IMR-90 (cell line): ENCODE measurements around the gene TMPRSS11E. TPM values are rescaled to one million over a fixed set of nuclear protein-coding genes. Genes with fewer than 3 reads are reported as not detected.

Source experiments
- ATAC-seq: fragments of 200-7000 bp; cut with Tn5 transposase; 2 replicates; pipeline ENCODE4 v1.9.1; 2020; ENCODE audit warnings: low read depth, mild to moderate bottlenecking, moderate library complexity
- BruUV-seq: library from RNA; stranded (reverse); fragments of 400-500 nt; replicated peaks from 2 replicates; lab custom pipeline; 2021; lab: Mats Ljungman, UMichigan
- CTCF ChIA-PET: fragments of 300-600 bp; formaldehyde crosslinking; extraction: SDS; loops from one replicate; lab custom pipeline; 2021; ENCODE audit warnings: antibody characterized with exemption; lab: Yijun Ruan, JAX
- POLR2A ChIA-PET: fragments of 300-600 bp; sonication (Branson Sonifier 250); formaldehyde crosslinking; loops from one replicate; lab custom pipeline; 2022; ENCODE audit warnings: antibody characterized with exemption; ENCODE audit not compliant: unreplicated experiment; lab: Charles Lee
- DNase-seq: peaks from one replicate; pipeline ENCODE4 v3.0.0; 2013
- H2AFZ ChIP-seq: replicated peaks from 2 replicates; pipeline ENCODE3; 2013; ENCODE audit warnings: low read length, mild to moderate bottlenecking; ENCODE audit not compliant: poor library complexity
- H2AK5ac ChIP-seq: 2 replicates; pipeline ENCODE4 v1.6.1; 2013; ENCODE audit warnings: low read depth, low read length, inconsistent platforms
- H2AK9ac ChIP-seq: replicated peaks from 2 replicates; pipeline ENCODE3; 2013; ENCODE audit warnings: mild to moderate bottlenecking, low read depth, low read length, moderate library complexity; ENCODE audit not compliant: poor library complexity
- H2BK120ac ChIP-seq: 2 replicates; pipeline ENCODE4 v1.6.1; 2013; ENCODE audit warnings: low read depth, low read length, inconsistent platforms
- H2BK15ac ChIP-seq: 3 replicates; pipeline ENCODE4 v1.6.1; 2013; ENCODE audit warnings: low read depth, low read length, inconsistent platforms
- H2BK20ac ChIP-seq: 2 replicates; pipeline ENCODE4 v1.6.1; 2013; ENCODE audit warnings: low read depth, mild to moderate bottlenecking, inconsistent platforms, low read length, moderate library complexity
- H2BK5ac ChIP-seq: 2 replicates; pipeline ENCODE4 v1.6.1; 2013; ENCODE audit warnings: mild to moderate bottlenecking, low read depth, low read length, inconsistent platforms; ENCODE audit not compliant: poor library complexity, severe bottlenecking
- H3K14ac ChIP-seq: replicated peaks from 2 replicates; pipeline ENCODE4 v1.6.1; 2013; ENCODE audit warnings: low read depth, low read length, inconsistent platforms
- H3K18ac ChIP-seq: 2 replicates; pipeline ENCODE4 v1.6.1; 2013; ENCODE audit warnings: low read depth, low read length, control low read depth
- H3K23ac ChIP-seq: 2 replicates; pipeline ENCODE4 v1.6.1; 2013; ENCODE audit warnings: low read depth, low read length, inconsistent platforms
- H3K27ac ChIP-seq: 2 replicates; pipeline ENCODE4 v1.5.1; 2013; ENCODE audit warnings: mild to moderate bottlenecking, control low read depth, low read length; ENCODE audit not compliant: insufficient read depth
- H3K27me3 ChIP-seq: 2 replicates; pipeline ENCODE4 v1.6.1; 2013; ENCODE audit warnings: low read length; ENCODE audit not compliant: control insufficient read depth, insufficient read depth
- H3K36me3 ChIP-seq: 2 replicates; pipeline ENCODE4 v1.6.1; 2013; ENCODE audit warnings: low read length, mixed read lengths; ENCODE audit not compliant: control insufficient read depth, insufficient read depth
- H3K4ac ChIP-seq: 2 replicates; pipeline ENCODE4 v1.6.1; 2013; ENCODE audit warnings: low read depth, low read length, inconsistent platforms
- H3K4me1 ChIP-seq: 2 replicates; pipeline ENCODE4 v1.6.1; 2013; ENCODE audit warnings: low read length, mixed read lengths; ENCODE audit not compliant: control insufficient read depth, insufficient read depth
- H3K4me2 ChIP-seq: 2 replicates; pipeline ENCODE4 v1.6.1; 2013; ENCODE audit warnings: low read depth, mild to moderate bottlenecking, control low read depth, low read length, moderate library complexity
- H3K4me3 ChIP-seq: 2 replicates; pipeline ENCODE4 v1.5.1; 2013; ENCODE audit warnings: low read depth, mild to moderate bottlenecking, control low read depth, low read length, moderate library complexity; ENCODE audit not compliant: insufficient read depth
- H3K56ac ChIP-seq: 2 replicates; pipeline ENCODE4 v1.6.1; 2013; ENCODE audit warnings: low read length, inconsistent platforms; ENCODE audit not compliant: insufficient read depth; ENCODE audit errors: extremely low read depth
- H3K79me1 ChIP-seq, 2 experiments: 2 replicates each; pipeline ENCODE4 v1.6.1; 2013; ENCODE audit warnings: low read length in 2 of 2, inconsistent platforms in 1 of 2, low read depth in 1 of 2
- H3K9ac ChIP-seq: 2 replicates; pipeline ENCODE4 v1.6.1; 2013; ENCODE audit warnings: low read depth, low read length, control low read depth
- H3K9me1 ChIP-seq: 2 replicates; pipeline ENCODE4 v1.6.1; 2013; ENCODE audit warnings: low read length, inconsistent platforms; ENCODE audit not compliant: insufficient read depth
- H3K9me3 ChIP-seq: 2 replicates; pipeline ENCODE4 v1.6.1; 2013; ENCODE audit warnings: low read length; ENCODE audit not compliant: control insufficient read depth, insufficient read depth
- H4K20me1 ChIP-seq: 2 replicates; pipeline ENCODE4 v1.6.1; 2013; ENCODE audit warnings: low read length, inconsistent platforms; ENCODE audit not compliant: insufficient read depth
- H4K5ac ChIP-seq: 2 replicates; pipeline ENCODE4 v1.6.1; 2013; ENCODE audit warnings: mild to moderate bottlenecking, low read depth, low read length, control low read depth
- H4K8ac ChIP-seq, 2 experiments: 2 replicates each; pipeline ENCODE4 v1.6.1; 2013; ENCODE audit warnings: low read depth in 2 of 2, low read length in 2 of 2, control low read depth in 1 of 2, inconsistent platforms in 1 of 2
- H4K91ac ChIP-seq: 2 replicates; pipeline ENCODE4 v1.6.1; 2013; ENCODE audit warnings: low read depth, low read length, inconsistent platforms; ENCODE audit not compliant: insufficient read depth
- BHLHE40 ChIP-seq: fragments of 150-350 bp; IDR thresholded peaks from 2 replicates; pipeline ENCODE4 v1.6.1; 2016; ENCODE audit warnings: mild to moderate bottlenecking, low read depth, low read length
- CEBPB ChIP-seq: IDR thresholded peaks from 2 replicates; pipeline ENCODE4 v1.6.1; 2012; ENCODE audit warnings: low read depth, low read length, improper control_type of control experiment
- CHD1 ChIP-seq: IDR thresholded peaks from 2 replicates; pipeline ENCODE4 v1.6.1; 2012; ENCODE audit warnings: low read depth, low read length, improper control_type of control experiment
- CTCF ChIP-seq: conservative IDR thresholded peaks from 2 replicates; pipeline ENCODE4 v1.5.1; 2012; ENCODE audit warnings: mild to moderate bottlenecking, low read depth, low read length, improper control_type of control experiment
- ELK1 ChIP-seq: fragments of 150-350 bp; IDR thresholded peaks from 2 replicates; pipeline ENCODE4 v1.6.1; 2016; ENCODE audit warnings: low read depth, mild to moderate bottlenecking, low read length, moderate library complexity, borderline replicate concordance
- FOS ChIP-seq: fragments of 150-350 bp; IDR thresholded peaks from 2 replicates; pipeline ENCODE4 v1.6.1; 2016; ENCODE audit warnings: low read depth, low read length
- MAFK ChIP-seq: IDR thresholded peaks from 2 replicates; pipeline ENCODE4 v1.6.1; 2012; ENCODE audit warnings: low read depth, low read length, improper control_type of control experiment
- MAZ ChIP-seq: IDR thresholded peaks from 2 replicates; pipeline ENCODE4 v1.6.1; 2012; ENCODE audit warnings: low read depth, mild to moderate bottlenecking, low read length, improper control_type of control experiment, moderate library complexity, borderline replicate concordance
- MXI1 ChIP-seq: IDR thresholded peaks from 2 replicates; pipeline ENCODE4 v1.6.1; 2012; ENCODE audit warnings: low read depth, mild to moderate bottlenecking, low read length, moderate library complexity, borderline replicate concordance
- NFE2L2 ChIP-seq: fragments of 150-350 bp; IDR thresholded peaks from 2 replicates; pipeline ENCODE4 v1.6.1; 2016; ENCODE audit warnings: low read depth, mild to moderate bottlenecking, low read length
- POLR2A ChIP-seq: IDR thresholded peaks from 2 replicates; pipeline ENCODE4 v1.6.1; 2012; ENCODE audit warnings: mild to moderate bottlenecking, low read depth, low read length
- RAD21 ChIP-seq: IDR thresholded peaks from 2 replicates; pipeline ENCODE4 v1.6.1; 2012; ENCODE audit warnings: low read length, improper control_type of control experiment
- RCOR1 ChIP-seq: IDR thresholded peaks from 2 replicates; pipeline ENCODE4 v1.6.1; 2012; ENCODE audit warnings: mild to moderate bottlenecking, low read length, improper control_type of control experiment; ENCODE audit not compliant: insufficient replicate concordance
- RFX5 ChIP-seq: IDR thresholded peaks from 2 replicates; pipeline ENCODE4 v1.8.0; 2012; ENCODE audit warnings: low read depth, mild to moderate bottlenecking, low read length, moderate library complexity
- SMC3 ChIP-seq: fragments of 150-350 bp; IDR thresholded peaks from 2 replicates; pipeline ENCODE4 v1.6.1; 2016; ENCODE audit warnings: low read depth, mild to moderate bottlenecking, antibody characterized with exemption, low read length, moderate library complexity
- USF2 ChIP-seq: fragments of 150-350 bp; IDR thresholded peaks from 2 replicates; pipeline ENCODE4 v1.6.1; 2017; ENCODE audit warnings: mild to moderate bottlenecking, antibody characterized with exemption, low read length, low read depth
- WGBS, 2 experiments: methylation state at CpG; one replicate each; pipeline versions ENCODE4 v1.1.5 to v1.1.7; 2013; ENCODE audit warnings: missing lambda C conversion rate in 2 of 2; ENCODE audit not compliant: insufficient read length in 1 of 2; ENCODE audit errors: extremely low coverage in 2 of 2; 5-methylcytosine and 5-hydroxymethylcytosine counted together
- dilution Hi-C: fragments of 300-500 bp; cut with HindIII; formaldehyde crosslinking; loops from one replicate; pipeline ENCODE4 v1.14.3; 2018; ENCODE audit warnings: low sequenced_read_pairs; ENCODE audit not compliant: unreplicated experiment
- in situ Hi-C: fragments of 300-500 bp; cut with MboI; formaldehyde crosslinking; loops from 3 replicates; pipeline ENCODE4 v1.14.3; 2019; ENCODE audit warnings: low sequenced_read_pairs, inconsistent platforms, mixed read lengths
- intact Hi-C: fragments of 100-400 bp; cut with micrococcal nuclease; formaldehyde crosslinking; loops from 2 replicates; pipeline ENCODE4 v1.10.0; 2022
- polyA plus RNA-seq, 3 experiments: library from polyadenylated mRNA; depleted of rRNA; stranded (reverse); fragments of >200 nt; gene quantifications; 2 replicates each; pipeline ENCODE4 v1.2.3, GENCODE V29; 2012; ENCODE audit warnings: low replicate concordance in 1 of 3
- total RNA-seq: library from RNA; depleted of rRNA; stranded (reverse); fragments of >200 nt; gene quantifications from 2 replicates; pipeline ENCODE4 v1.2.3, GENCODE V29; 2012

Gene TMPRSS11E
- total and polyA plus RNA-seq, 2 of the 4 experiments (the other 2 are of a cell fraction) = not detected

GRCh38 chr4:68466751-68467150 is 19.5 kb downstream of the TMPRSS11E start:
- Histone ChIP-seq H2AK5ac (no peak overlapping the region), H3K18ac (no peak overlapping the region), H3K9me1 (no peaks in the 10 kb centered on the region), H3K4ac (no peak overlapping the region), H3K56ac (no peak overlapping the region), H4K91ac (no peak overlapping the region), H2BK120ac (no peak overlapping the region), H4K20me1 (no peaks in the 10 kb centered on the region), H2BK5ac (no peak overlapping the region), H4K8ac (no peak overlapping the region), H2AK9ac (no peak overlapping the region), H3K14ac (no peak overlapping the region), H3K23ac (no peak overlapping the region), H3K4me3 (no peak overlapping the region), H3K4me2 (no peak overlapping the region), H3K79me1 (no peaks in the 10 kb centered on the region), H3K4me1 (peaks cover 4% of the 10 kb centered on the region; the same call in 1 of the 2 replicates), H3K27ac (no peak overlapping the region), H2AFZ (no peak overlapping the region), H3K9me3 (no peaks in the 10 kb centered on the region), H4K5ac (no peak overlapping the region), H3K27me3 (no peaks in the 10 kb centered on the region), H2BK20ac (no peak overlapping the region; the same call in 1 of the 2 replicates), H3K36me3 (no peaks in the 10 kb centered on the region), H3K9ac (no peak overlapping the region), H2BK15ac (no peak overlapping the region)
- ChIA-PET CTCF (no interaction called here), POLR2A (no interaction called here)
- no TSS peak for BruUV-seq
- dilution Hi-C loops (no loop called here), in situ Hi-C loops (no loop called here), intact Hi-C loops (no loop called here)
- no peak for DNase-seq
- no CpG with 5 or more reads among the region's 3 CpGs for WGBS, 2 experiments
- ATAC-seq = no peak
- TF ChIP-seq MAZ (no peak), MAFK (no peak), SMC3 (no peak), RFX5 (no peak), RCOR1 (no peak), ELK1 (no peak), CTCF (no peak), MXI1 (no peak), BHLHE40 (no peak), FOS (no peak), CEBPB (no peak), NFE2L2 (no peak), CHD1 (no peak), RAD21 (no peak), USF2 (no peak), POLR2A (no peak)
